Activated CD8-positive, alpha-beta memory T cell treated with anti-CD3 and anti-CD28 coated beads, Interleukin-2, amount 50 U/mL, for 1 hour (primary cell): ENCODE measurements around the gene ARIH2.

ENCODE experiments used
- DNase-seq: peaks from one replicate; pipeline ENCODE4 v3.0.0-alpha.2; 2020; ENCODE audit errors: extremely low read depth

The ARIH2 gene

GRCh38 chr3:48974076-48974864 is 55.6 kb downstream of the ARIH2 start:
- no peak for DNase-seq

GRCh38 chr3:48979451-48979850 is 60.8 kb downstream of the ARIH2 start:
- no peak for DNase-seq

- DNase-seq: no peak
Observed at GRCh38 chr3:48980295-48980694, 61.7 kb downstream of the ARIH2 start.

GRCh38 chr3:48982016-48982415 is 63.4 kb downstream of the ARIH2 start:
- no peak for DNase-seq

- DNase-seq: no peak
Observed at GRCh38 chr3:48982686-48983085, 64.0 kb downstream of the ARIH2 start.

- no peak for DNase-seq
Observed at GRCh38 chr3:48983096-48983495, 64.5 kb downstream of the ARIH2 start.

GRCh38 chr3:48984663-48985062 is 66.0 kb downstream of the ARIH2 start:
- no peak for DNase-seq

GRCh38 chr3:48985831-48986376 is 67.3 kb downstream of the ARIH2 start:
- no peak for DNase-seq

- no peak for DNase-seq
Observed at GRCh38 chr3:48989126-48989795, 70.6 kb downstream of the ARIH2 start.

GRCh38 chr3:48989796-48990635 is 71.4 kb downstream of the ARIH2 start, which contains the start of gene P4HTM:
Gene P4HTM, plus strand, starts transcription at chr3:48990241. Its CDS starts 16 bp downstream, at chr3:48990257.
- DNase-seq: peak; percentile 71

GRCh38 chr3:48990636-48991469 is 72.2 kb downstream of the ARIH2 start:
- DNase-seq: no peak

- DNase-seq: no peak
Observed at GRCh38 chr3:48991851-48992545, 73.4 kb downstream of the ARIH2 start.

GRCh38 chr3:48993834-48994233 is 75.2 kb downstream of the ARIH2 start:
- no peak for DNase-seq

GRCh38 chr3:48996640-48997039 is 78.0 kb downstream of the ARIH2 start:
- DNase-seq: no peak

- DNase-seq: no peak
Observed at GRCh38 chr3:48997102-48997635, 78.5 kb downstream of the ARIH2 start.

- no peak for DNase-seq
Observed at GRCh38 chr3:48997714-48998637, 79.3 kb downstream of the ARIH2 start.

- DNase-seq: no peak
Observed at GRCh38 chr3:48999085-48999858, 80.6 kb downstream of the ARIH2 start.

- DNase-seq: no peak
Observed at GRCh38 chr3:49001155-49001554, 82.5 kb downstream of the ARIH2 start.
